ENCODE data around the gene URB2. TPM values are rescaled to one million over a fixed set of nuclear protein-coding genes. Genes with fewer than 3 reads are reported as not detected.

The URB2 gene
- total and polyA plus RNA-seq, 2 of the 13 experiments (the other 11 are each of a cell fraction or from before 2014, with no cell fraction given), result 4.0 to 17.6 TPM

DNA sequence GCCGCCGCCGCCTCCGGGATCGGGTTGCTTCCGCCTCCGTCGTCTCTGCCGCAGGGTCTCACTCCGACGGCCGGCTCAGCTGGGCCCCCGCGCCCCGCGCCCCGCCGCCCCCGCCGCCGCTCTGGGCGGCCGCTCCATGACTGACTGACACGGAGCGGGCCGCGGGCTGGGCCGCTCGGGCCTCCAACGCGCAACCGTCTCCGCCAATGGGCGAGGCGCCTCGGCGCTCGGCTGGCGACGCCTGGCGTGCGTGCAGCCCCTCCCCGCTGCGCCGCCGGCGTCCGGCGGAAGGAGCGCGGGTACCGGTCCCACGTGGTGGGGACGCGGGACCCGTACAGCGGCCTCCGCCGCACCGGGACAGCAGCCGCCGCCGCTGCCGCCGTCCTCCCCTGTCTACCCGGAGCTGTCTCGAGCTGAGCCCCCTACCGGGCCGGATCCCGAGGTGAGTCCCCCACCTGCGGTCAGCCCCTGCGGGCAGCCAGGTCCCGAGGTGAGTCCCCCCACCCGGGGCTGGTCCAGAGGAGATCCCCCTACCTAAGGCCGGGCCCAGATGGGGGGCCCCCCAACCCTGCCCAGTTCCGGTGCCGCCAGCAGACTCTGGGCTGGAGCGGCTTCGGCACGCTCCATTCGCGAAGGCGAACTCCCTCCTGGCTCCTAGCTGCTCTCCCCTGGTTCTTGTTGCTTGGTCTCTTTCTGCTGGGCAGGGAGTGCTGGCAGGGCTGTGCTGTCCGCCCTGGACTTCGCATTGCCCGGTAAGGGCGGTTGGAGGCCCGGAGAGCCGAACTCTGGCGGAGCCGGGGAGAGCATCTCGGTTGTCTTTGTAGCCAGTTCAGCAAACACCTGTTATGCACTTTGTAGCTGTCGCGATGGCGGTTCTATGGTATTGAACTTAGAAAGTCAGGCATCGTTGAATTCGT lies at the start of gene URB2, which contains the start of gene TAF5L (continued):
- TF ChIP-seq, protein P1, sequence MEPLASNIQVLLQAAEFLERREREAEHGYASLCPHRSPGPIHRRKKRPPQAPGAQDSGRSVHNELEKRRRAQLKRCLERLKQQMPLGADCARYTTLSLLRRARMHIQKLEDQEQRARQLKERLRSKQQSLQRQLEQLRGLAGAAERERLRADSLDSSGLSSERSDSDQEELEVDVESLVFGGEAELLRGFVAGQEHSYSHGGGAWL (CRISPR knock-in tag; IDR thresholded peaks at IDR 0.05), result peak; percentile 99
- TF ChIP-seq TCF7L2 (IDR thresholded peaks at IDR 0.05; ENCODE audit: low read depth, low read length) (no peak), ZSCAN31 (CRISPR knock-in tag; IDR thresholded peaks at IDR 0.05; ENCODE audit: low read depth) (peak; percentile 46; the same call in 1 of the 2 replicates), REL (CRISPR knock-in tag; conservative IDR thresholded peaks at IDR 0.05) (no peak), ZNF577 (CRISPR knock-in tag; IDR thresholded peaks at IDR 0.05; ENCODE audit: borderline replicate concordance, low read depth) (no peak), ZNF30 (CRISPR knock-in tag; IDR thresholded peaks at IDR 0.05) (no peak), ZNF274 (CRISPR knock-in tag; IDR thresholded peaks at IDR 0.05) (peak; percentile 84), RORA (CRISPR knock-in tag; IDR thresholded peaks at IDR 0.05) (no peak), TBP (CRISPR knock-in tag; IDR thresholded peaks at IDR 0.05) (no peak), ZNF781 (CRISPR knock-in tag; IDR thresholded peaks at IDR 0.05; ENCODE audit: borderline replicate concordance, not compliant biosample characterization) (no peak), RFX3 (CRISPR knock-in tag; IDR thresholded peaks at IDR 0.05) (no peak), ZNF720 (CRISPR knock-in tag; IDR thresholded peaks at IDR 0.05) (no peak), KAT7 (CRISPR knock-in tag; IDR thresholded peaks at IDR 0.05; ENCODE audit: borderline replicate concordance) (no peak), ARNT (IDR thresholded peaks at IDR 0.05) (no peak), ZNF724P (CRISPR knock-in tag; IDR thresholded peaks at IDR 0.05; ENCODE audit: borderline replicate concordance) (no peak), NR3C1 (CRISPR knock-in tag; IDR thresholded peaks at IDR 0.05) (no peak), ZNF230 (CRISPR knock-in tag; IDR thresholded peaks at IDR 0.05) (no peak), NAIF1 (CRISPR knock-in tag; IDR thresholded peaks at IDR 0.05; ENCODE audit: borderline replicate concordance) (no peak), NRL (CRISPR knock-in tag; IDR thresholded peaks at IDR 0.05; ENCODE audit: borderline replicate concordance) (peak; percentile 68; the same call in 1 of the 2 replicates), ZSCAN12 (CRISPR knock-in tag; IDR thresholded peaks at IDR 0.05) (no peak), FOXM1 (CRISPR knock-in tag; IDR thresholded peaks at IDR 0.05) (no peak), DNMT1 (CRISPR knock-in tag; IDR thresholded peaks at IDR 0.05) (peak; percentile 89; the same call in 1 of the 2 replicates), ZNF780A (CRISPR knock-in tag; IDR thresholded peaks at IDR 0.05) (no peak), ZBTB20 (CRISPR knock-in tag; IDR thresholded peaks at IDR 0.05; ENCODE audit: borderline replicate concordance, low read depth) (no peak)
- TF ChIP-seq, protein P2, sequence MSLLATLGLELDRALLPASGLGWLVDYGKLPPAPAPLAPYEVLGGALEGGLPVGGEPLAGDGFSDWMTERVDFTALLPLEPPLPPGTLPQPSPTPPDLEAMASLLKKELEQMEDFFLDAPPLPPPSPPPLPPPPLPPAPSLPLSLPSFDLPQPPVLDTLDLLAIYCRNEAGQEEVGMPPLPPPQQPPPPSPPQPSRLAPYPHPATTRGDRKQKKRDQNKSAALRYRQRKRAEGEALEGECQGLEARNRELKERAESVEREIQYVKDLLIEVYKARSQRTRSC (CRISPR knock-in tag; IDR thresholded peaks at IDR 0.05; ENCODE audit: low read depth), result no peak
- TF ChIP-seq, protein P3, sequence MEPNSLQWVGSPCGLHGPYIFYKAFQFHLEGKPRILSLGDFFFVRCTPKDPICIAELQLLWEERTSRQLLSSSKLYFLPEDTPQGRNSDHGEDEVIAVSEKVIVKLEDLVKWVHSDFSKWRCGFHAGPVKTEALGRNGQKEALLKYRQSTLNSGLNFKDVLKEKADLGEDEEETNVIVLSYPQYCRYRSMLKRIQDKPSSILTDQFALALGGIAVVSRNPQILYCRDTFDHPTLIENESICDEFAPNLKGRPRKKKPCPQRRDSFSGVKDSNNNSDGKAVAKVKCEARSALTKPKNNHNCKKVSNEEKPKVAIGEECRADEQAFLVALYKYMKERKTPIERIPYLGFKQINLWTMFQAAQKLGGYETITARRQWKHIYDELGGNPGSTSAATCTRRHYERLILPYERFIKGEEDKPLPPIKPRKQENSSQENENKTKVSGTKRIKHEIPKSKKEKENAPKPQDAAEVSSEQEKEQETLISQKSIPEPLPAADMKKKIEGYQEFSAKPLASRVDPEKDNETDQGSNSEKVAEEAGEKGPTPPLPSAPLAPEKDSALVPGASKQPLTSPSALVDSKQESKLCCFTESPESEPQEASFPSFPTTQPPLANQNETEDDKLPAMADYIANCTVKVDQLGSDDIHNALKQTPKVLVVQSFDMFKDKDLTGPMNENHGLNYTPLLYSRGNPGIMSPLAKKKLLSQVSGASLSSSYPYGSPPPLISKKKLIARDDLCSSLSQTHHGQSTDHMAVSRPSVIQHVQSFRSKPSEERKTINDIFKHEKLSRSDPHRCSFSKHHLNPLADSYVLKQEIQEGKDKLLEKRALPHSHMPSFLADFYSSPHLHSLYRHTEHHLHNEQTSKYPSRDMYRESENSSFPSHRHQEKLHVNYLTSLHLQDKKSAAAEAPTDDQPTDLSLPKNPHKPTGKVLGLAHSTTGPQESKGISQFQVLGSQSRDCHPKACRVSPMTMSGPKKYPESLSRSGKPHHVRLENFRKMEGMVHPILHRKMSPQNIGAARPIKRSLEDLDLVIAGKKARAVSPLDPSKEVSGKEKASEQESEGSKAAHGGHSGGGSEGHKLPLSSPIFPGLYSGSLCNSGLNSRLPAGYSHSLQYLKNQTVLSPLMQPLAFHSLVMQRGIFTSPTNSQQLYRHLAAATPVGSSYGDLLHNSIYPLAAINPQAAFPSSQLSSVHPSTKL (CRISPR knock-in tag; IDR thresholded peaks at IDR 0.05), result peak; percentile 41; the same call in 1 of the 2 replicates
